KMS-11 (cell line): Measurements from ENCODE around the gene ZNF574.

Experiments
- H2AFZ ChIP-seq: fragments of 200-600 bp; sonication (generic); 2 replicates; pipeline ENCODE4 v1.6.1; 2016; ENCODE audit warnings: antibody characterized with exemption, mixed run types, low read depth
- H3K27ac ChIP-seq: fragments of 200-600 bp; sonication (generic); 2 replicates; pipeline ENCODE4 v1.6.1; 2016; ENCODE audit warnings: mild to moderate bottlenecking, mixed run types
- H3K27me3 ChIP-seq: fragments of 200-600 bp; sonication (generic); 2 replicates; pipeline ENCODE4 v1.6.1; 2017; ENCODE audit warnings: mild to moderate bottlenecking, low read depth, mixed run types, moderate library complexity; ENCODE audit not compliant: insufficient read depth
- H3K36me3 ChIP-seq: fragments of 200-600 bp; sonication (generic); 2 replicates; pipeline ENCODE4 v1.6.1; 2017; ENCODE audit warnings: mild to moderate bottlenecking, mixed run types; ENCODE audit not compliant: insufficient read depth
- H3K4me1 ChIP-seq: fragments of 200-600 bp; sonication (generic); 2 replicates; pipeline ENCODE4 v1.6.1; 2016; ENCODE audit warnings: mild to moderate bottlenecking, low read depth, mixed run types; ENCODE audit not compliant: poor library complexity, severe bottlenecking
- H3K4me2 ChIP-seq: fragments of 200-600 bp; sonication (generic); 2 replicates; pipeline ENCODE4 v1.7.0; 2016; ENCODE audit warnings: mild to moderate bottlenecking, mixed run types
- H3K4me3 ChIP-seq: fragments of 200-600 bp; sonication (generic); IDR thresholded peaks from 2 replicates; pipeline ENCODE4 v1.6.1; 2017; ENCODE audit warnings: low read depth, low read length, mixed read lengths; ENCODE audit not compliant: insufficient read depth
- H3K79me2 ChIP-seq: fragments of 200-600 bp; sonication (generic); 2 replicates; pipeline ENCODE4 v1.6.1; 2016; ENCODE audit warnings: low read depth, mixed run types; ENCODE audit not compliant: insufficient read depth
- H3K9ac ChIP-seq: fragments of 200-600 bp; sonication (generic); 2 replicates; pipeline ENCODE4 v1.6.1; 2016; ENCODE audit warnings: mild to moderate bottlenecking, mixed run types
- H4K20me1 ChIP-seq: fragments of 200-600 bp; sonication (generic); 2 replicates; pipeline ENCODE4 v1.6.1; 2016; ENCODE audit warnings: mild to moderate bottlenecking, mixed run types; ENCODE audit not compliant: insufficient read depth
- TF ChIP-seq, protein P1 (sequence below): fragments of 200-600 bp; sonication (generic); conservative IDR thresholded peaks from 2 replicates; pipeline ENCODE4 v1.6.1; 2017; ENCODE audit warnings: low read depth, mild to moderate bottlenecking, antibody characterized with exemption, low read length, moderate library complexity, mixed read lengths

The ZNF574 gene

DNA sequence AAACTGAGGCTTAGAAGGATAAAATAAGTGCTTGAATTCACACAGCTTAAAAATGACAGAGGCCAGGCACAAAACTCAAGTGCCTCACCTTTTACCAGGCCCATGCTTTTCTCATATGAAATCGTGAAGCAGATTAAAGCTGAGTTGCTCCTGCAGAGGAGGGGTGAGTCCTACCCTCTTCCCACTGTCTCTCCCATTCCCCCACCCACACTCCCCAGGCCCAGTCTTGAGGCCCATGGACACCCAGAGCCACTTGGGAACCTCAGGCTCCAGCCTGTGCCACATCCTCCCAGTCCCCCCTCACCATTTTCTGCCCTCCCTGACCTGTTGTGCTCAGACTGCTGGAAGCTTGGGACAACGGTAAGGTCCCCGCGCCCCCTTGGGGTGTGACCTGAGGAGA, 17.5 kb downstream of the ZNF574 start:
- Histone ChIP-seq H3K4me3 (no peak overlapping the region), H3K27me3 (peaks cover 14% of the 10 kb centered on the region; the same call in 1 of the 2 replicates), H3K36me3 (no peaks in the 10 kb centered on the region), H2AFZ (0 out of 2 replicates have a peak overlapping the region, but pooled peaks have one; percentile 4), H4K20me1 (no peaks in the 10 kb centered on the region), H3K79me2 (no peaks in the 10 kb centered on the region), H3K4me2 (no peak overlapping the region), H3K4me1 (peaks cover 24% of the 10 kb centered on the region), H3K9ac (no peak overlapping the region), H3K27ac (no peak overlapping the region)
- TF ChIP-seq, protein P1, sequence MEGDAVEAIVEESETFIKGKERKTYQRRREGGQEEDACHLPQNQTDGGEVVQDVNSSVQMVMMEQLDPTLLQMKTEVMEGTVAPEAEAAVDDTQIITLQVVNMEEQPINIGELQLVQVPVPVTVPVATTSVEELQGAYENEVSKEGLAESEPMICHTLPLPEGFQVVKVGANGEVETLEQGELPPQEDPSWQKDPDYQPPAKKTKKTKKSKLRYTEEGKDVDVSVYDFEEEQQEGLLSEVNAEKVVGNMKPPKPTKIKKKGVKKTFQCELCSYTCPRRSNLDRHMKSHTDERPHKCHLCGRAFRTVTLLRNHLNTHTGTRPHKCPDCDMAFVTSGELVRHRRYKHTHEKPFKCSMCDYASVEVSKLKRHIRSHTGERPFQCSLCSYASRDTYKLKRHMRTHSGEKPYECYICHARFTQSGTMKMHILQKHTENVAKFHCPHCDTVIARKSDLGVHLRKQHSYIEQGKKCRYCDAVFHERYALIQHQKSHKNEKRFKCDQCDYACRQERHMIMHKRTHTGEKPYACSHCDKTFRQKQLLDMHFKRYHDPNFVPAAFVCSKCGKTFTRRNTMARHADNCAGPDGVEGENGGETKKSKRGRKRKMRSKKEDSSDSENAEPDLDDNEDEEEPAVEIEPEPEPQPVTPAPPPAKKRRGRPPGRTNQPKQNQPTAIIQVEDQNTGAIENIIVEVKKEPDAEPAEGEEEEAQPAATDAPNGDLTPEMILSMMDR, result no peak

GRCh38 chr19:42093926-42094325, 18.0 kb downstream of the ZNF574 start:
- Histone ChIP-seq H3K4me1 (peaks cover 24% of the 10 kb centered on the region), H3K4me2 (no peak overlapping the region), H3K27ac (no peak overlapping the region), H2AFZ (0 out of 2 replicates have a peak overlapping the region, but pooled peaks have one; percentile 4), H3K27me3 (peaks cover 15% of the 10 kb centered on the region; the same call in 1 of the 2 replicates), H3K36me3 (no peaks in the 10 kb centered on the region), H3K9ac (no peak overlapping the region), H3K79me2 (no peaks in the 10 kb centered on the region), H4K20me1 (no peaks in the 10 kb centered on the region), H3K4me3 (no peak overlapping the region)
- TF ChIP-seq, protein P1, result no peak

DNA sequence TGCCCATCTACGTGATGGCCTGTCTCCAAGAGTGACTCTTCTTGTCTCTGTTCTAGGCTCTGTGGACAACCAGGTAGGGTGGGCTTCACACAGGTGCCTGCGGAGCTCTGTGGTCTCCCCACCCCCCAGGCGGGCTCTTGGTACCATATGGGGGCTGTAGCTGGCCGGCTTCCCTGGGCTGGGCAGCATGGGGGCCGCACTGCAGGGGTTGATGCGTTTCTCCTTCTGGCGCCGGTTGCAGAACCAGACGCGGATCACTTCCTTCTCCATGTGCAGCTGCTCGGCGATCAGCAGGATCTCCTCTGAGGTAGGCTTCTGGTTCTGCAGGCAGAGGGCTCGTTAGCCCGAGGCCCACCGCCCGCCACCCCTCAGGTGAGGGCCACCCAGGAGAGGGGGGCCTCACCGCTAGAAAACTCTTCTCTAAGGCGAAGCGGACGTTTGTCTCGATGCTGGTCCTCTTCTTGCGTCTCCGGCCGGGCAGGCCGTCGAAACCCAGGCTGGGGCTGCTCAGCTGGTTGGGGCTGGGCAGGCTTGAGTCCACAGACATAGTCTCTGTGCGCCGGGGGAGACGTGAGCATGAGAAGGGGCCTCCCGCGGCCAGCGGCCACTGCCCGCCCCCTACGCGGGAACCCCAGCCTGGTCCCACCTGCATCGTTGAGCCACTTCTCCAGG, 19.3 kb downstream of the ZNF574 start:
- Histone ChIP-seq H3K4me2 (no peak overlapping the region), H4K20me1 (no peaks in the 10 kb centered on the region), H2AFZ (no peak overlapping the region), H3K4me1 (peaks cover 23% of the 10 kb centered on the region), H3K4me3 (no peak overlapping the region), H3K79me2 (no peaks in the 10 kb centered on the region), H3K27ac (no peak overlapping the region), H3K9ac (no peak overlapping the region), H3K27me3 (peaks cover 14% of the 10 kb centered on the region; the same call in 1 of the 2 replicates), H3K36me3 (no peaks in the 10 kb centered on the region)
- TF ChIP-seq, protein P1, result no peak

DNA sequence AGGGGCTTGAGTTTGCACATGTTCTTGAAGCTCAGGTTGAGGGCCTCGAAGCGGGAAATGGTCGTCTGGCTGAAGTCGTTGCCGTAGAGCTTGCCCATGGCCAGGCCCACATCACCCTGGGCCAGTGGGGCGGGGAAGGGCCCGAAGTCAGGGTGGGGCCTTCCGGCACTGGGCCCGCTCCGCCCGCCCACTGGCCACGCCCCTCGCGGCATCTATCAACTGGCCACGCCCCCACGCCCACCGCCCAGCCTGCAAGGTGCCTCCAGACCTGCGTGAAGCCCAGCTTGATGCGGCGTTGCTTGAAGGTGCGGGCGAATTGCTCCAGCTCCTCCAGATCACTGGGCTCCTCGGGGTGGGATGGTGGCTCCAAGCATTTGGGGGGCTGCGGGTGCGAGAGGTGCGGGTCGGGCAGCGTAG, 19.9 kb downstream of the ZNF574 start:
- Histone ChIP-seq H3K27ac (no peak overlapping the region), H3K79me2 (no peaks in the 10 kb centered on the region), H3K4me3 (no peak overlapping the region), H2AFZ (no peak overlapping the region), H3K27me3 (peaks cover 14% of the 10 kb centered on the region; the same call in 1 of the 2 replicates), H3K4me2 (no peak overlapping the region), H3K9ac (no peak overlapping the region), H4K20me1 (no peaks in the 10 kb centered on the region), H3K4me1 (peaks cover 17% of the 10 kb centered on the region), H3K36me3 (no peaks in the 10 kb centered on the region)
- TF ChIP-seq, protein P1, result no peak
